ENCODE results near the gene ELOA. TPM values are rescaled to one million over a fixed set of nuclear protein-coding genes. Genes with fewer than 3 reads are reported as not detected.

ELOA gene
- total and polyA plus RNA-seq, 2 of the 13 experiments (the other 11 are each of a cell fraction or from before 2014, with no cell fraction given): 14.2 to 28.5 TPM

DNA sequence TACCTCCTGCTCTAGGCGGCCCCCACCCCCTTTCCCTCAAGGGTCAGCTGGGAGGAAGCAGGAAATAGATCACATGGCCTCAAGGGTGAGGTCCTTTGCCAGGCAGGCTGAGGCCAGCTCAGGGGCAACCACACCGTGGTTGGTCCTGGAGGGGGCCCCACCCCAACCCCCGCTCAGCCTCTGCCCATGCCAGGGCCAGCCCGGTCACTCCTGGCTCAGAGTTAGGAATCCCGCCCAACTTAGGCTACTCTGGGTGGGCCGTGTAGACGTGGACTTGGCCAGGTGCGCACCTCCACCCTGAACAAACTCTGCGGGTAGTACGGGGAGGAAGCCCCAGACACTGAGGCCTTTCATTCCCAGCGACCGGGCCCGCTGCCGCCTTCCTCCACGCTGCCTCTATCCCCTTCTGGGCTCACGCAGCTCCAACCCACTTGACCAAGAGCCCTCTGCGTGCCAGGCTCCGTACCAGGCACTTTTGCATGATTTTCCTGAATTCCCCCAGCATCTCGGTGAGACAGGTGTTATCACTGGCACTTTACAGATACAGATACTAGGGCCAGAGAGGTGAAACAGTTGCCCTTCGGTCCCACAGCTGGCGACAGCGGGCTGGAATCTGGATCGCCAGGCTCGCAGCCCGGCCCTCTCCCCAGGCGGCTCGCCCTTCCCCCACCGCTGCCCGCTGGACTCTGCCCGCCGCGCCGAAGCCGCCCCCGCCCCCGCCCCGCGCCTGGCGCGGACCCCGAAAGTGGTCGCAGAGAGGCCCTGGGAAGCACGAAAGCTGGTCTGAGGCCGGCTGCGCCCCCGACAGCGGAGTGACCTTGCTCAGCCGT is 56.5 kb downstream of the ELOA start:
- ATAC-seq (peak; percentile 50), FAIRE-seq (peak; percentile 23), DNase-seq (ENCODE audit: low spot score) (peak; percentile 61)
- Histone ChIP-seq H3K4me1 (ENCODE audit: insufficient read depth, low read length) (peaks cover 57% of the 10 kb centered on the region), H3K27ac (ENCODE audit: extremely low read length, insufficient read depth, low read length) (peak overlapping the region; percentile 95), H2AFZ (ENCODE audit: low read length) (no peak overlapping the region), H3K4me3 (replicated peaks in 1 of 3; ENCODE audit: insufficient read depth in 1 of 3, low read depth in 2 of 3, low read length in 3 of 3) (peak overlapping the region; percentile 65 to 92 (median 90)), H3K79me2 (ENCODE audit: insufficient read depth, low read length) (peaks cover 9% of the 10 kb centered on the region), H3K9me3 (ENCODE audit: low read length) (no peaks in the 10 kb centered on the region), H3K4me2 (ENCODE audit: low read depth, low read length) (peak overlapping the region; percentile 94), H3K36me3 (replicated peaks in 1 of 2; ENCODE audit: control insufficient read depth in 1 of 2, insufficient read depth in 2 of 2, low read length in 2 of 2) (peaks cover 6 to 31% of the 10 kb centered on the region in 2 experiments; a peak in 4 of 5 replicates), H4K20me1 (ENCODE audit: insufficient read depth, low read length) (peaks cover 9% of the 10 kb centered on the region; the same call in 1 of the 2 replicates), H3K9ac (ENCODE audit: insufficient read depth, low read depth, low read length) (peak overlapping the region; percentile 93), H3K27me3 (ENCODE audit: control insufficient read depth in 1 of 2, insufficient read depth in 2 of 2, low read length in 2 of 2) (no peaks in the 10 kb centered on the region; a peak in 1 of 5 replicates)
- POLR2A ChIA-PET: interaction anchor here (0.7 to 10.9 kb wide), 13 partner anchors 9 to 222 kb away, joined by 3 to 154 read pairs (median 5); partner anchors contain the start of genes FUCA1, HMGCL, LYPLA2 and PITHD1
- CTCF ChIA-PET (ENCODE audit: low intra/inter-chr PET ratio, low total read pairs): no interaction called here
- BruUV-seq (replicated peaks): TSS peak; percentile 73
- in situ Hi-C loops (cut with HindIII; ENCODE audit: extremely low pct_ligation_motif_present, low pct_unique_long_range_greater_than_20kb) (no loop called here), intact Hi-C loops (cut with micrococcal nuclease; ENCODE audit: unreplicated experiment) (loop anchor here (1.0 to 5.0 kb wide), 3 partner anchors 8 to 68 kb away; partner anchors contain the start of genes FUCA1 and LYPLA2)
- 2% methylated on average over 11 of the region's 48 CpGs for WGBS (ENCODE audit: low lambda C conversion rate)
- TF ChIP-seq GABPB1 (CRISPR knock-in tag; IDR thresholded peaks at IDR 0.05) (peak; percentile 74), CAMTA2 (CRISPR knock-in tag; IDR thresholded peaks at IDR 0.05; ENCODE audit: borderline replicate concordance) (no peak), SSRP1 (CRISPR knock-in tag; IDR thresholded peaks at IDR 0.05) (no peak), ZFX (CRISPR knock-in tag; IDR thresholded peaks at IDR 0.05; ENCODE audit: low read depth) (peak; percentile 51; the same call in 1 of the 2 replicates), IRF2 (CRISPR knock-in tag; IDR thresholded peaks at IDR 0.05) (no peak; the same call in 1 of the 2 replicates), ZNF331 (CRISPR knock-in tag; IDR thresholded peaks at IDR 0.05) (no peak), MED13 (CRISPR knock-in tag; IDR thresholded peaks at IDR 0.05) (0 out of 2 replicates have a peak, but pooled peaks have one; percentile 69), FOSL2 (CRISPR knock-in tag; IDR thresholded peaks at IDR 0.05) (peak; percentile 85), ZNF274 (CRISPR knock-in tag; IDR thresholded peaks at IDR 0.05) (peak; percentile 84), PAWR (CRISPR knock-in tag; IDR thresholded peaks at IDR 0.05; ENCODE audit: borderline replicate concordance) (no peak), SP5 (CRISPR knock-in tag; IDR thresholded peaks at IDR 0.05; ENCODE audit: borderline replicate concordance, low read depth) (no peak), ZNF629 (CRISPR knock-in tag; conservative IDR thresholded peaks at IDR 0.05) (peak; percentile 8; the same call in 1 of the 2 replicates), SAP130 (CRISPR knock-in tag; IDR thresholded peaks at IDR 0.05; ENCODE audit: low read depth) (peak; percentile 94), ZNF232 (CRISPR knock-in tag; IDR thresholded peaks at IDR 0.05; ENCODE audit: borderline replicate concordance) (no peak)
- TF ChIP-seq, protein P1, sequence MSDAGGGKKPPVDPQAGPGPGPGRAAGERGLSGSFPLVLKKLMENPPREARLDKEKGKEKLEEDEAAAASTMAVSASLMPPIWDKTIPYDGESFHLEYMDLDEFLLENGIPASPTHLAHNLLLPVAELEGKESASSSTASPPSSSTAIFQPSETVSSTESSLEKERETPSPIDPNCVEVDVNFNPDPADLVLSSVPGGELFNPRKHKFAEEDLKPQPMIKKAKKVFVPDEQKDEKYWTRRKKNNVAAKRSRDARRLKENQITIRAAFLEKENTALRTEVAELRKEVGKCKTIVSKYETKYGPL (CRISPR knock-in tag; IDR thresholded peaks at IDR 0.05): no peak
- TF ChIP-seq, protein P2, sequence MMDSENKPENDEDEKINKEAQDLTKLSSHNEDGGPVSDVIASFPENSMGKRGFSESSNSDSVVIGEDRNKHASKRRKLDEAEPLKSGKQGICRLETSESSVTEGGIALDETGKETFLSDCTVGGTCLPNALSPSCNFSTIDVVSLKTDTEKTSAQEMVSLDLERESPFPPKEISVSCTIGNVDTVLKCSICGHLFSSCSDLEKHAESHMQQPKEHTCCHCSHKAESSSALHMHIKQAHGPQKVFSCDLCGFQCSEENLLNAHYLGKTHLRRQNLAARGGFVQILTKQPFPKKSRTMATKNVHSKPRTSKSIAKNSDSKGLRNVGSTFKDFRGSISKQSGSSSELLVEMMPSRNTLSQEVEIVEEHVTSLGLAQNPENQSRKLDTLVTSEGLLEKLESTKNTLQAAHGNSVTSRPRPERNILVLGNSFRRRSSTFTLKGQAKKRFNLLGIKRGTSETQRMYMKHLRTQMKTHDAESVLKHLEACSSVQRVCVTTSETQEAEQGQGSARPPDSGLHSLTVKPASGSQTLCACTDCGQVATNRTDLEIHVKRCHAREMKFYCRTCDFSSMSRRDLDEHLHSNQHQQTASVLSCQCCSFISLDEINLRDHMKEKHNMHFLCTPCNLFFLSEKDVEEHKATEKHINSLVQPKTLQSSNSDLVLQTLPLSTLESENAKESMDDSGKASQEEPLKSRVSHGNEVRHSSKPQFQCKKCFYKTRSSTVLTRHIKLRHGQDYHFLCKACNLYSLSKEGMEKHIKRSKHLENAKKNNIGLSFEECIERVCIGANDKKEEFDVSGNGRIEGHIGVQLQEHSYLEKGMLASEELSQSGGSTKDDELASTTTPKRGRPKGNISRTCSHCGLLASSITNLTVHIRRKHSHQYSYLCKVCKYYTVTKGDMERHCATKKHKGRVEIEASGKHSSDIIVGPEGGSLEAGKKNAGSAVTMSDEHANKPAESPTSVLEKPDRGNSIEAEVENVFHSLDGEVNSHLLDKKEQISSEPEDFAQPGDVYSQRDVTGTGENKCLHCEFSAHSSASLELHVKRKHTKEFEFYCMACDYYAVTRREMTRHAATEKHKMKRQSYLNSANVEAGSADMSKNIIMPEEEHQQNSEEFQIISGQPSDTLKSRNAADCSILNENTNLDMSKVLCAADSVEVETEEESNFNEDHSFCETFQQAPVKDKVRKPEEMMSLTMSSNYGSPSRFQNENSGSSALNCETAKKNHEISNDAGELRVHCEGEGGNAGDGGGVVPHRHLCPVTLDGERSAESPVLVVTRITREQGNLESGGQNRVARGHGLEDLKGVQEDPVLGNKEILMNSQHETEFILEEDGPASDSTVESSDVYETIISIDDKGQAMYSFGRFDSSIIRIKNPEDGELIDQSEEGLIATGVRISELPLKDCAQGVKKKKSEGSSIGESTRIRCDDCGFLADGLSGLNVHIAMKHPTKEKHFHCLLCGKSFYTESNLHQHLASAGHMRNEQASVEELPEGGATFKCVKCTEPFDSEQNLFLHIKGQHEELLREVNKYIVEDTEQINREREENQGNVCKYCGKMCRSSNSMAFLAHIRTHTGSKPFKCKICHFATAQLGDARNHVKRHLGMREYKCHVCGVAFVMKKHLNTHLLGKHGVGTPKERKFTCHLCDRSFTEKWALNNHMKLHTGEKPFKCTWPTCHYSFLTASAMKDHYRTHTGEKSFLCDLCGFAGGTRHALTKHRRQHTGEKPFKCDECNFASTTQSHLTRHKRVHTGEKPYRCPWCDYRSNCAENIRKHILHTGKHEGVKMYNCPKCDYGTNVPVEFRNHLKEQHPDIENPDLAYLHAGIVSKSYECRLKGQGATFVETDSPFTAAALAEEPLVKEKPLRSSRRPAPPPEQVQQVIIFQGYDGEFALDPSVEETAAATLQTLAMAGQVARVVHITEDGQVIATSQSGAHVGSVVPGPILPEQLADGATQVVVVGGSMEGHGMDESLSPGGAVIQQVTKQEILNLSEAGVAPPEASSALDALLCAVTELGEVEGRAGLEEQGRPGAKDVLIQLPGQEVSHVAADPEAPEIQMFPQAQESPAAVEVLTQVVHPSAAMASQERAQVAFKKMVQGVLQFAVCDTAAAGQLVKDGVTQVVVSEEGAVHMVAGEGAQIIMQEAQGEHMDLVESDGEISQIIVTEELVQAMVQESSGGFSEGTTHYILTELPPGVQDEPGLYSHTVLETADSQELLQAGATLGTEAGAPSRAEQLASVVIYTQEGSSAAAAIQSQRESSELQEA (CRISPR knock-in tag; IDR thresholded peaks at IDR 0.05; ENCODE audit: not compliant biosample characterization): no peak
